K562 (cell line): ENCODE data around the gene NT5DC2. TPM values are rescaled to one million over a fixed set of nuclear protein-coding genes. Genes with fewer than 3 reads are reported as not detected.
"Not testable (repeated sequence)": the region's sequence is repeated elsewhere in the genome, so short reads cannot be mapped to it uniquely, and the experiment has no call there.

Experiments used
- ATAC-seq: fragments of 200-7000 bp; cut with Tn5 transposase; 3 replicates; pipeline ENCODE4 v1.9.1; 2020; ENCODE audit warnings: moderate library complexity
- BruUV-seq: library from RNA; stranded (reverse); fragments of 400-500 nt; replicated peaks from 2 replicates; lab custom pipeline; 2021; lab: Mats Ljungman, UMichigan
- CTCF ChIA-PET: fragments of 300-600 bp; formaldehyde crosslinking; extraction: SDS; loops from one replicate; lab custom pipeline; 2021; ENCODE audit warnings: low intra/inter-chr PET ratio; lab: Yijun Ruan, JAX
- POLR2A ChIA-PET: fragments of 300-600, 350-650 bp; sonication (Branson Sonifier 250); formaldehyde crosslinking; extraction: SDS; loops from one replicate; lab custom pipeline; 2021; ENCODE audit warnings: antibody characterized with exemption, inconsistent platforms; lab: Yijun Ruan, JAX
- DNase-seq, 4 experiments: peaks; one replicate each; pipeline versions ENCODE4 v3.0.0 to v3.0.0-alpha.2; 2011 to 2018; ENCODE audit warnings: low spot score in 3 of 4, mixed read lengths in 3 of 4; ENCODE audit errors: extremely low read depth in 1 of 4
- FAIRE-seq: peaks from 2 replicates; lab custom pipeline; 2011; peaks lifted over from hg19 to GRCh38; lab: Jason Lieb, UNC
- H2AFZ ChIP-seq: 2 replicates; pipeline ENCODE4 v1.6.0; 2011; ENCODE audit warnings: low read depth, low read length, control low read depth, inconsistent platforms
- H3K27ac ChIP-seq: fragments of 200-600 bp; 3 replicates; pipeline ENCODE4 v1.8.0; 2011; ENCODE audit warnings: low read depth, mild to moderate bottlenecking, control low read depth, inconsistent platforms, low read length, moderate library complexity, mixed read lengths; ENCODE audit errors: extremely low read depth
- H3K27me3 ChIP-seq, 2 experiments: fragments of 300-600 bp in 1 of 2; 2 replicates in 1 of 2; 3 replicates in 1 of 2; pipeline versions ENCODE4 v1.6.0 to v1.8.0; 2011; ENCODE audit warnings: inconsistent platforms in 2 of 2, low read length in 2 of 2, mild to moderate bottlenecking in 1 of 2, mixed read lengths in 1 of 2, moderate library complexity in 1 of 2; ENCODE audit not compliant: control insufficient read depth in 2 of 2, insufficient read depth in 2 of 2
- H3K36me3 ChIP-seq: fragments of 300-600 bp; 3 replicates; pipeline ENCODE4 v1.8.0; 2011; ENCODE audit warnings: mild to moderate bottlenecking, low read length, inconsistent platforms; ENCODE audit not compliant: control insufficient read depth, insufficient read depth
- H3K4me1 ChIP-seq, 2 experiments: fragments of 200-600 bp in 1 of 2; replicated peaks in 1 of 2; 2 replicates in 1 of 2; 3 replicates in 1 of 2; pipeline versions ENCODE4 v1.5.1 to v1.8.0; 2011; ENCODE audit warnings: inconsistent platforms in 2 of 2, low read length in 2 of 2, mild to moderate bottlenecking in 1 of 2, mixed read lengths in 1 of 2, moderate library complexity in 1 of 2; ENCODE audit not compliant: control insufficient read depth in 2 of 2, insufficient read depth in 2 of 2
- H3K4me2 ChIP-seq: 2 replicates; pipeline ENCODE4 v1.6.1; 2011; ENCODE audit warnings: low read length, control low read depth, inconsistent platforms, mixed read lengths; ENCODE audit not compliant: insufficient read depth
- H3K4me3 ChIP-seq: fragments of 200-600 bp; sonication (generic), shearing (Covaris generic); 2 replicates; pipeline ENCODE4 v1.5.1; 2016; ENCODE audit warnings: control low read depth, inconsistent platforms
- H3K79me2 ChIP-seq: fragments of 200-600 bp; 3 replicates; pipeline ENCODE4 v1.8.0; 2011; ENCODE audit warnings: low read length, inconsistent platforms; ENCODE audit not compliant: control insufficient read depth, insufficient read depth
- H3K9ac ChIP-seq, 2 experiments: 2 replicates each; pipeline versions ENCODE4 v1.6.0 to v1.6.1; 2011; ENCODE audit warnings: low read depth in 2 of 2, low read length in 2 of 2, control low read depth in 1 of 2, inconsistent platforms in 1 of 2, mild to moderate bottlenecking in 1 of 2, mixed read lengths in 1 of 2; ENCODE audit not compliant: insufficient read depth in 1 of 2
- H3K9me1 ChIP-seq: one replicate; pipeline ENCODE4 v1.6.0; 2011; ENCODE audit warnings: inconsistent platforms, mild to moderate bottlenecking, low read length, moderate library complexity; ENCODE audit not compliant: control insufficient read depth, insufficient read depth
- H3K9me3 ChIP-seq: replicated peaks from 2 replicates; pipeline ENCODE4 v1.5.1; 2011; ENCODE audit warnings: low read depth, low read length, inconsistent platforms; ENCODE audit not compliant: control insufficient read depth, insufficient read depth
- H4K20me1 ChIP-seq: replicated peaks from 2 replicates; pipeline ENCODE4 v1.6.1; 2011; ENCODE audit warnings: low read length, inconsistent platforms, mixed read lengths; ENCODE audit not compliant: control insufficient read depth, insufficient read depth
- IFI16 ChIP-seq: fragments of 250-450 bp; sonication (Bioruptor Pico); IDR thresholded peaks from 2 replicates; pipeline ENCODE4 v2.1.2; 2022; ENCODE audit warnings: mild to moderate bottlenecking, inconsistent platforms
- RBM14 ChIP-seq: fragments of 200-400 bp; formaldehyde crosslinking; IDR thresholded peaks from 2 replicates; pipeline ENCODE4 v1.6.1; 2018; ENCODE audit warnings: low read depth, mild to moderate bottlenecking, low read length, moderate library complexity, borderline replicate concordance; ENCODE audit not compliant: insufficient read depth
- SNAPC5 ChIP-seq: fragments of 250-450 bp; sonication (Bioruptor Pico); IDR thresholded peaks from 2 replicates; pipeline ENCODE4 v1.8.0; 2021; ENCODE audit warnings: moderate library complexity, mild to moderate bottlenecking, inconsistent platforms
- WGBS: fragments of 100-300 bp; shearing (Covaris generic); methylation state at CpG from one replicate; pipeline ENCODE4 v1.1.6; 2016; ENCODE audit warnings: low coverage, mixed read lengths; ENCODE audit not compliant: insufficient coverage; ENCODE audit errors: missing lambda C conversion rate; 5-methylcytosine and 5-hydroxymethylcytosine counted together
- in situ Hi-C: fragments of 300-500 bp; cut with MboI; formaldehyde crosslinking; loops from 4 replicates; pipeline ENCODE4 v1.15.0; 2018; ENCODE audit warnings: inconsistent platforms, mixed read lengths
- intact Hi-C: fragments of 100-400 bp; cut with micrococcal nuclease; formaldehyde crosslinking; loops from 2 replicates; pipeline ENCODE4 v1.14.2; 2022
- polyA plus RNA-seq, 8 experiments: library from polyadenylated mRNA; depleted of rRNA in 4 of 8; stranded (reverse) in 5 of 8; unstranded in 3 of 8; fragments of >200 nt; fragmentation: Nextera tagmentation in 2 of 8; fragmentation: Illumina TruSeq in 1 of 8; extraction: Ambion mirVana in 2 of 8; extraction: Trizol in 1 of 8; gene quantifications; 2 replicates each; pipeline versions ENCODE4 v1.2.1 to v1.2.3, GENCODE V29; 2011 to 2014; ENCODE audit warnings: inconsistent platforms in 1 of 8, missing spikeins in 1 of 8
- total RNA-seq, 7 experiments: library from RNA; depleted of rRNA in 6 of 7; stranded (reverse); fragments of >200 nt in 6 of 7; fragmentation: Illumina TruSeq in 2 of 7; extraction: Trizol in 2 of 7; gene quantifications; 2 replicates each; pipeline versions ENCODE4 v1.2.1 to v1.2.3, GENCODE V29; 2011 to 2021; ENCODE audit warnings: low replicate concordance in 1 of 7

NT5DC2 gene
- total and polyA plus RNA-seq, 9 of the 15 experiments (the other 6 are each of a cell fraction or from before 2014, with no cell fraction given) = 25.6 to 168 (median 122) TPM

- Histone ChIP-seq H3K4me3 (no peak overlapping the region), H3K27me3 (no peaks in the 10 kb centered on the region), H3K27ac (no peak overlapping the region), H3K9me1 (peaks cover 16% of the 10 kb centered on the region), H3K9me3 (no peaks in the 10 kb centered on the region), H2AFZ (no peak overlapping the region), H3K36me3 (peaks cover 85% of the 10 kb centered on the region; the same call in 2 of the 3 replicates), H3K4me1 (peaks cover 11 to 53% of the 10 kb centered on the region in 2 experiments), H4K20me1 (peaks cover 11% of the 10 kb centered on the region; the same call in 1 of the 2 replicates), H3K9ac (peak overlapping the region in 1 of 2 experiments; percentile 64; a peak in 2 of 4 replicates), H3K4me2 (no peak overlapping the region), H3K79me2 (peaks cover 32% of the 10 kb centered on the region)
- 93% methylated on average over 5 of the region's 14 CpGs for WGBS
- DNase-seq (no peak), FAIRE-seq (no peak), ATAC-seq (no peak)
- CTCF ChIA-PET = no interaction called here
- TF ChIP-seq SNAPC5 (CRISPR knock-in tag) = no peak
- TF ChIP-seq IFI16 (CRISPR knock-in tag) = no peak
- TF ChIP-seq RBM14 = no peak
- in situ Hi-C loops (no loop called here), intact Hi-C loops (no loop called here)
- BruUV-seq = no TSS peak
- POLR2A ChIA-PET = interaction anchor here (0.7 to 1.3 kb wide), 3 partner anchors 9 to 23 kb away, joined by 3 to 5 read pairs (median 5); partner anchors contain the start of gene UQCC5
Measured at GRCh38 chr3:52527039-52527731, 6.5 kb downstream of the NT5DC2 start.

GRCh38 chr3:52526671-52527038, 7.0 kb downstream of the NT5DC2 start:
- in situ Hi-C loops, H3K27me3 ChIP-seq, H3K27ac ChIP-seq, intact Hi-C loops, CTCF ChIA-PET, H3K4me3 ChIP-seq, H4K20me1 ChIP-seq, H3K9ac ChIP-seq, H3K4me2 ChIP-seq, H2AFZ ChIP-seq, DNase-seq, FAIRE-seq, H3K9me3 ChIP-seq, BruUV-seq, ATAC-seq: not testable (repeated sequence)
- H3K4me1 ChIP-seq = peaks cover 6 to 47% of the 10 kb centered on the region in 2 experiments; a peak in 4 of 5 replicates
- peaks cover 27% of the 10 kb centered on the region for H3K79me2 ChIP-seq
- WGBS = 75% methylated on average over 4 of the region's 5 CpGs
- H3K9me1 ChIP-seq = peaks cover 11% of the 10 kb centered on the region
- POLR2A ChIA-PET = interaction anchor here (1.0 to 1.3 kb wide), 2 partner anchors 10 to 22 kb away, joined by 5 read pairs; partner anchors contain the start of gene UQCC5
- peaks cover 79% of the 10 kb centered on the region; the same call in 2 of the 3 replicates for H3K36me3 ChIP-seq
